HEK293T (cell line): ENCODE measurements around the gene DUS2.

ENCODE experiments used
- ARNT ChIP-seq: fragments of 450-650 bp; IDR thresholded peaks from 2 replicates; pipeline ENCODE4 v1.6.1; 2017; ENCODE audit warnings: mild to moderate bottlenecking
- BHLHE40 ChIP-seq: fragments of 450-650 bp; IDR thresholded peaks from 2 replicates; pipeline ENCODE4 v1.6.1; 2016; ENCODE audit warnings: mild to moderate bottlenecking, moderate library complexity, borderline replicate concordance
- CTBP1 ChIP-seq: fragments of 450-650 bp; IDR thresholded peaks from 2 replicates; pipeline ENCODE4 v1.6.1; 2016; ENCODE audit warnings: borderline replicate concordance
- ELF4 ChIP-seq: fragments of 450-650 bp; IDR thresholded peaks from 2 replicates; pipeline ENCODE4 v1.6.1; 2017; ENCODE audit warnings: antibody characterized with exemption
- FOXA1 ChIP-seq: fragments of 450-650 bp; IDR thresholded peaks from 2 replicates; pipeline ENCODE4 v1.6.1; 2016; ENCODE audit warnings: mild to moderate bottlenecking
- FOXK2 ChIP-seq: fragments of 450-650 bp; IDR thresholded peaks from 2 replicates; pipeline ENCODE4 v1.6.1; 2016; ENCODE audit warnings: mild to moderate bottlenecking
- FOXM1 ChIP-seq: fragments of 450-650 bp; IDR thresholded peaks from 2 replicates; pipeline ENCODE4 v1.6.1; 2017; ENCODE audit warnings: mild to moderate bottlenecking, borderline replicate concordance
- HDGF ChIP-seq: fragments of 450-650 bp; IDR thresholded peaks from 2 replicates; pipeline ENCODE4 v1.6.1; 2017; ENCODE audit warnings: antibody characterized with exemption, borderline replicate concordance
- LEF1 ChIP-seq: fragments of 450-650 bp; IDR thresholded peaks from 2 replicates; pipeline ENCODE4 v1.6.1; 2017; ENCODE audit warnings: mild to moderate bottlenecking, borderline replicate concordance
- NFRKB ChIP-seq: fragments of 450-650 bp; IDR thresholded peaks from 2 replicates; pipeline ENCODE4 v1.6.1; 2016; ENCODE audit warnings: mild to moderate bottlenecking, moderate library complexity
- SP1 ChIP-seq: fragments of 450-650 bp; IDR thresholded peaks from 2 replicates; pipeline ENCODE4 v1.6.1; 2017
- SUZ12 ChIP-seq: fragments of 450-650 bp; IDR thresholded peaks from 2 replicates; pipeline ENCODE4 v1.6.1; 2016; ENCODE audit warnings: mild to moderate bottlenecking
- TARDBP ChIP-seq: fragments of 450-650 bp; IDR thresholded peaks from 2 replicates; pipeline ENCODE4 v1.6.1; 2016
- ZNF384 ChIP-seq: fragments of 450-650 bp; IDR thresholded peaks from 2 replicates; pipeline ENCODE4 v1.6.1; 2016

DNA sequence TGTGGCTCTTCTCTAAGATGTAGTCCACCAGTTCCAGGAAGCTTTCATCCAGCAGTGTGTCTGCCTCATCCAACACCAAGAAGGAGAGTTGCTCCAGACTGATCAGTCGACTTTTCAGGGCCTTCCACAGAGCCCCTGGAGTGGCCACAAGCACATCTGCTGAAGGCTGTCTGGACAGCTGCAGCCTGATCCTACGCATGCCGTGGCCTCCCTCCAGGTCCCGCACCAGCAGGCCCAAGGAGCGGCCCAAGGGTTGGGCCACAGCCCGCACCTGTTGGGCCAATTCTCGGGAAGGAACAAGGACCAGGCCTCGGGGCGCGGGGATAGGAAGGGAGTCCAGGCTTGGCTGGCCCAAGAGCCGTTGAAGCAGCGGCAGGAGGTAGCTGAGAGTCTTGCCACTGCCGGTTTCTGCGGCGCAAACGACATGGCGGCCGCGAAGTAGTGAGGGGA is 781 bp upstream of the DUS2 start:
- no peak for TF ChIP-seq BHLHE40
- TF ChIP-seq LEF1: no peak
- TF ChIP-seq FOXK2: no peak
- no peak for TF ChIP-seq NFRKB
- no peak for TF ChIP-seq SP1
- no peak for TF ChIP-seq HDGF
- no peak for TF ChIP-seq SUZ12
- no peak for TF ChIP-seq FOXM1
- no peak for TF ChIP-seq ELF4
- no peak for TF ChIP-seq ARNT
- no peak for TF ChIP-seq FOXA1
- TF ChIP-seq ZNF384: no peak
- no peak for TF ChIP-seq CTBP1
- TF ChIP-seq TARDBP: no peak
